Breast epithelium (tissue), 4 donors: Measurements from ENCODE around the gene PDE1C. TPM values are rescaled to one million over a fixed set of nuclear protein-coding genes. Genes with fewer than 3 reads are reported as not detected.

Experiments
- DNase-seq, 2 donors: peaks; one replicate each; pipeline ENCODE4 v3.0.0-alpha.2; 2019; ENCODE audit warnings: low spot score in 2 of 2
- H3K27ac ChIP-seq, 2 donors: fragments of 200-600 bp; sonication (generic) in 1 of 2; one replicate each; pipeline ENCODE4 v1.5.1; 2016 to 2019; ENCODE audit warnings: mild to moderate bottlenecking in 1 of 2
- H3K27me3 ChIP-seq, 2 donors: fragments of 200-600 bp; sonication (generic) in 1 of 2; one replicate each; pipeline versions ENCODE4 v1.5.1 to v1.6.0; 2017 to 2019; ENCODE audit warnings: control low read depth in 1 of 2, mild to moderate bottlenecking in 1 of 2
- H3K36me3 ChIP-seq: fragments of 200-600 bp; one replicate; pipeline ENCODE4 v1.5.1; 2019
- H3K4me1 ChIP-seq, 2 donors: fragments of 200-600 bp; sonication (generic); one replicate each; pipeline ENCODE4 v1.5.1; 2016 to 2019; ENCODE audit warnings: control low read depth in 1 of 2
- H3K4me3 ChIP-seq, 3 donors: fragments of 200-600 bp; sonication (generic); 1 replicate in 2 of 3; 2 replicates in 1 of 3; pipeline ENCODE4 v1.5.1; 2016 to 2019; ENCODE audit warnings: mild to moderate bottlenecking in 3 of 3, moderate library complexity in 2 of 3
- H3K9me3 ChIP-seq, 2 donors: fragments of 200-600 bp; sonication (generic) in 1 of 2; one replicate each; pipeline ENCODE4 v1.5.1; 2016 to 2019; ENCODE audit warnings: control low read depth in 1 of 2
- POLR2A ChIP-seq: fragments of 450-650 bp; IDR thresholded peaks from one replicate; pipeline ENCODE4 v1.6.1; 2016; ENCODE audit warnings: antibody characterized with exemption, mild to moderate bottlenecking, moderate library complexity
- POLR2AphosphoS5 ChIP-seq, 3 donors: sonication (generic); formaldehyde crosslinking; IDR thresholded peaks; one replicate each; pipeline ENCODE4 v1.6.1; 2017; ENCODE audit warnings: antibody characterized with exemption in 3 of 3
- intact Hi-C: fragments of 100-400 bp; cut with DNase I; formaldehyde crosslinking; loops from one replicate; pipeline ENCODE4 v1.15.1; 2023; ENCODE audit warnings: low total_unique reads
- total RNA-seq, 3 donors: library from RNA; depleted of rRNA; stranded (reverse); fragments of >200 nt; gene quantifications; one replicate each; pipeline ENCODE4 v1.1.0, GENCODE V29; 2016
- TF ChIP-seq, protein P1 (sequence below), 3 donors: fragments of 450-650 bp; IDR thresholded peaks; one replicate each; pipeline ENCODE4 v1.5.1; 2016 to 2017; ENCODE audit warnings: antibody characterized with exemption in 3 of 3, mild to moderate bottlenecking in 3 of 3, moderate library complexity in 3 of 3

Gene PDE1C
- total RNA-seq, 3 donors from 2014 or later: 3.2 to 30.1 (median 18.7) TPM

DNA sequence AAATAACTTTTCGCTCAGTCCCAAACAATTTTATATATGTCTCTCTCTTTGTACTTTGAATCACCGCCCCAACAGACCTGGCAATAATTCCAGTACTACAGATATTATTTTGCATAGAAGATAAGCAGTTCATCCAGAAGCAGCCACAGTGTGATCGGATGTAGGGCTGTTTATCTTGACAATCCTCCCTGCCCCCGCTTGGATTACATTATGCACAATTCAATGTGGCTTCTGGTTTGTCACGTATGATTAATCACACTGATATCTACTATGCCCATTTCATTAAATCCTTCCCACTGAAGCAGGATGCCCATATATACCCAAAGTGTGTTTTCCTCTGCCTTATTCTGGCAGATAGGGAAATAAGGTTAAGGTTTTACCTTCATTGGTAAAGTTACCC is 115.2 kb downstream of the PDE1C start:
- TF ChIP-seq, protein P1, sequence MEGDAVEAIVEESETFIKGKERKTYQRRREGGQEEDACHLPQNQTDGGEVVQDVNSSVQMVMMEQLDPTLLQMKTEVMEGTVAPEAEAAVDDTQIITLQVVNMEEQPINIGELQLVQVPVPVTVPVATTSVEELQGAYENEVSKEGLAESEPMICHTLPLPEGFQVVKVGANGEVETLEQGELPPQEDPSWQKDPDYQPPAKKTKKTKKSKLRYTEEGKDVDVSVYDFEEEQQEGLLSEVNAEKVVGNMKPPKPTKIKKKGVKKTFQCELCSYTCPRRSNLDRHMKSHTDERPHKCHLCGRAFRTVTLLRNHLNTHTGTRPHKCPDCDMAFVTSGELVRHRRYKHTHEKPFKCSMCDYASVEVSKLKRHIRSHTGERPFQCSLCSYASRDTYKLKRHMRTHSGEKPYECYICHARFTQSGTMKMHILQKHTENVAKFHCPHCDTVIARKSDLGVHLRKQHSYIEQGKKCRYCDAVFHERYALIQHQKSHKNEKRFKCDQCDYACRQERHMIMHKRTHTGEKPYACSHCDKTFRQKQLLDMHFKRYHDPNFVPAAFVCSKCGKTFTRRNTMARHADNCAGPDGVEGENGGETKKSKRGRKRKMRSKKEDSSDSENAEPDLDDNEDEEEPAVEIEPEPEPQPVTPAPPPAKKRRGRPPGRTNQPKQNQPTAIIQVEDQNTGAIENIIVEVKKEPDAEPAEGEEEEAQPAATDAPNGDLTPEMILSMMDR (IDR thresholded peaks at IDR 0.05): no peak
- TF ChIP-seq POLR2AphosphoS5 (IDR thresholded peaks at IDR 0.05) (no peak), POLR2A (no peak)
- no peak overlapping the region for H3K4me3 ChIP-seq
- no peaks in the 10 kb centered on the region for H3K27me3 ChIP-seq
- no peaks in the 10 kb centered on the region for H3K9me3 ChIP-seq
- no peaks in the 10 kb centered on the region for H3K4me1 ChIP-seq
- DNase-seq: no peak
- H3K36me3 ChIP-seq: no peaks in the 10 kb centered on the region
- intact Hi-C loops: no loop called here
- H3K27ac ChIP-seq: no peak overlapping the region

DNA sequence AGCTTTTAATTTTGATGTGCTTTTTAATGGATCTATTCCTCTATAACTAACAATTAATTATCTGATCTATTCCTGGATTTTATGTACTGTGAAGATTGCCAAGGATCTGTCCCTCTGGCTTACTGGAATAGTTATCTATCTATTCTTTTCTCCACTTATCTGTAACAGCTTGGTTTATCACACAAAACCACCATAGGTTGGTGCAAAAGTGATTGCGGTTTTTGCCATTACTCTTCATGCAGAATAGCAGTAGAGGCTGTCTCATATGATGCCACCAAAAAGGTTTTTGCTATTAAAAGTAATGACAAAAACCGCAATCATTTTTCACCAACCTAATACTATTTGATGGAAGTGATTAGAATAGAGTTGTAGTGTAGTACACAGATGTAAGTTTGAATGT is 115.7 kb downstream of the PDE1C start:
- H3K27me3 ChIP-seq: no peaks in the 10 kb centered on the region
- H3K36me3 ChIP-seq: no peaks in the 10 kb centered on the region
- no peak overlapping the region for H3K4me3 ChIP-seq
- no peaks in the 10 kb centered on the region for H3K9me3 ChIP-seq
- TF ChIP-seq POLR2A (no peak), POLR2AphosphoS5 (IDR thresholded peaks at IDR 0.05) (no peak)
- TF ChIP-seq, protein P1 (IDR thresholded peaks at IDR 0.05): no peak
- H3K27ac ChIP-seq: no peak overlapping the region
- DNase-seq: no peak
- H3K4me1 ChIP-seq: no peaks in the 10 kb centered on the region
- intact Hi-C loops: no loop called here

DNA sequence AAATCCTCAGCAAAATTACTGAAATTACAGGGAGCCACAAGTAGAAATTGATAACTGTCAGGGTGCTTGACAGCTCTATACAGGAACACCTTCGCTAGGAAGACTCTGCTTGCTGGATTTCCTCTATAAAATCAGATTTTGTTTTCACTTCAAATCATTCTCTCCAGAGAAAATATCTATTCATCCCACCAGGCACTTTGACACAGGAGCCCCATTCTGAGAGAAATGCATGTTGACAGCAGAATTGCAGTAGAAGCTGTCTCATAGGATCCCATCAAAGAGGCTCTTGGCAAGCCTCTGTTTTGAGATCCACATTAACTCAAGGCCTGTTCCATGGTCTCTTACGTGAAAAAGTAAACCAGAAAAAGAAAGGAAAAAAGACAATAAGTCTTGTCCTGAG is 116.8 kb downstream of the PDE1C start:
- H3K36me3 ChIP-seq: no peaks in the 10 kb centered on the region
- H3K9me3 ChIP-seq: no peaks in the 10 kb centered on the region
- no peak for DNase-seq
- H3K27ac ChIP-seq: no peak overlapping the region
- TF ChIP-seq POLR2AphosphoS5 (IDR thresholded peaks at IDR 0.05): no peak
- TF ChIP-seq, protein P1 (IDR thresholded peaks at IDR 0.05): no peak
- TF ChIP-seq POLR2A: no peak
- no peak overlapping the region for H3K4me3 ChIP-seq
- intact Hi-C loops: no loop called here
- H3K4me1 ChIP-seq: no peaks in the 10 kb centered on the region
- no peaks in the 10 kb centered on the region for H3K27me3 ChIP-seq

DNA sequence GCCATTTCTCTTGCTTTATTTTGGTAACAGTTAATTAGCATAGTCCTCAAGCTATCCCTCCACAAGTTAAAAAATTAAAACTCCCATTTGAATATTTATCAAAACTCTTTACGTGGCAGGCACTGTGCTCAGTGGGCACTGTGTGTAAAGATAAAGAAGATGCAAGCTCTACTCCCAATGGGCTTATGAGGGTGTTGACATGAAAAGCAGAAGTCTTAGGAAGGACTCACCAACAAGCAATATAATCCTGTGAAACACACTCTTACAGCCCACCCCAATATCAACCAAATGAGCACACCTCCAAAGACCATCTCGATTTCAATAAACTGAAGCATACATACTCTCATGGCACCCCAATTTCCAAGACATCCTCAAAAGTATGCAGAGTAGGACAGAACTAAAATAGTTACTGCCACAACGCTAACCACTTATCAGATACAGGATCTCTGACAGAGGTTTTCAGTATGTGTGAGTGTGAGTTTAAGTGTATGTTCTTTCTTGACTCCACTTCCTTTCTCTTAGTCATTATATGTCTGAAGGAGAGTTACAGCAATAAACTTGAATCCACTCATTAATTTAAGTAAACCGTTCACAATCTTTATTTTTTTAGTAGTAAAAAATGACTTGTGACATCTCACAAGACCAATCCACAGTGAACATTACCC is 120.0 kb downstream of the PDE1C start:
- H3K4me3 ChIP-seq: no peak overlapping the region
- TF ChIP-seq, protein P1 (IDR thresholded peaks at IDR 0.05): no peak
- TF ChIP-seq POLR2AphosphoS5 (IDR thresholded peaks at IDR 0.05) (no peak), POLR2A (no peak)

DNA sequence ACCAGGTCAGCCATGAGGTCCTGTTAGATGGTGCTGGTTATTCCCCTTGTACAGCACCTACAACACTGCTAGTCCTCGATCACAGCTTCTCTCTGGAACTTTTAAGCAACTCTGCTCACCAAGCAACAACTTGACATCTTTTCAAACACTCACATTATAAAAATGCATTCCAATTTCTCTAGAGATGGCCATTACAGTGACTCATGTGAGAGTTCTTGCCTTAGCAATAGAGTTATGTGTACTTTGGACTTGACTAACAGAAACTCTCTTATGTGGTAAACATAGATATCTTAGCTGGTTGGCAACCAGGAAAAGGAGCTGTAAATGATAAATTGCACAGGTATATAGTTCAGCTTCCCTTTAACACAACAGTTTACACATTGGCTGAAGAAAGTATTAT is 122.2 kb downstream of the PDE1C start:
- H3K4me3 ChIP-seq: no peak overlapping the region
- DNase-seq: no peak
- no peak overlapping the region for H3K27ac ChIP-seq
- no peaks in the 10 kb centered on the region for H3K9me3 ChIP-seq
- H3K36me3 ChIP-seq: no peaks in the 10 kb centered on the region
- intact Hi-C loops: no loop called here
- H3K27me3 ChIP-seq: no peaks in the 10 kb centered on the region
- TF ChIP-seq, protein P1 (IDR thresholded peaks at IDR 0.05): no peak
- no peak for TF ChIP-seq POLR2AphosphoS5 (IDR thresholded peaks at IDR 0.05)
- TF ChIP-seq POLR2A: no peak
- H3K4me1 ChIP-seq: no peaks in the 10 kb centered on the region

More for the DNA sequence above, 120.0 kb downstream of the PDE1C start:
- no peaks in the 10 kb centered on the region for H3K27me3 ChIP-seq
- H3K9me3 ChIP-seq: no peaks in the 10 kb centered on the region
- H3K36me3 ChIP-seq: no peaks in the 10 kb centered on the region
- H3K4me1 ChIP-seq: no peaks in the 10 kb centered on the region
- no peak overlapping the region for H3K27ac ChIP-seq
- no peak for DNase-seq
- intact Hi-C loops: no loop called here
